CD4-positive, alpha-beta memory T cell (primary cell): ENCODE results near the gene KLRD1. TPM values are rescaled to one million over a fixed set of nuclear protein-coding genes. Genes with fewer than 3 reads are reported as not detected.
"Not testable (repeated sequence)": the region's sequence is repeated elsewhere in the genome, so short reads cannot be mapped to it uniquely, and the experiment has no call there.

Experiments used
- CTCF ChIA-PET: fragments of 350-600 bp; sonication (Branson Sonifier 250); formaldehyde crosslinking; loops from one replicate; lab custom pipeline; 2021; ENCODE audit warnings: inconsistent platforms; ENCODE audit not compliant: partially characterized antibody; lab: Charles Lee
- POLR2A ChIA-PET: fragments of 350-600 bp; sonication (Branson Sonifier 250); formaldehyde crosslinking; loops from one replicate; lab custom pipeline; 2021; ENCODE audit not compliant: partially characterized antibody; lab: Charles Lee
- DNase-seq, 5 donors: peaks; one replicate each; pipeline versions ENCODE4 v3.0.0 to v3.0.0-alpha.2; 2020 to 2022; ENCODE audit warnings: mixed read lengths in 1 of 5
- H3K27ac ChIP-seq: one replicate; pipeline ENCODE4 v1.7.0; 2013; ENCODE audit warnings: low read depth, low read length
- H3K27me3 ChIP-seq: 2 replicates; pipeline ENCODE4 v1.7.0; 2013; ENCODE audit warnings: mild to moderate bottlenecking, low read length, moderate library complexity; ENCODE audit not compliant: insufficient read depth
- H3K36me3 ChIP-seq: 2 replicates; pipeline ENCODE4 v1.7.0; 2013; ENCODE audit warnings: mild to moderate bottlenecking, low read length, moderate library complexity; ENCODE audit not compliant: insufficient read depth
- H3K4me1 ChIP-seq: 2 replicates; pipeline ENCODE4 v1.7.0; 2013; ENCODE audit warnings: mild to moderate bottlenecking, low read length, moderate library complexity; ENCODE audit not compliant: insufficient read depth
- H3K4me3 ChIP-seq, 2 donors: one replicate each; pipeline ENCODE4 v1.7.0; 2013; ENCODE audit warnings: low read length in 2 of 2, mild to moderate bottlenecking in 1 of 2
- H3K9me3 ChIP-seq, 2 donors: one replicate each; pipeline ENCODE4 v1.7.0; 2013; ENCODE audit warnings: low read length in 2 of 2, control low read depth in 1 of 2; ENCODE audit not compliant: control insufficient read depth in 1 of 2
- H3K27ac Mint-ChIP-seq, 7 donors: one replicate each; pipeline ENCODE4 v1.8.0; 2020 to 2021; ENCODE audit warnings: mixed read lengths in 7 of 7, mild to moderate bottlenecking in 6 of 7, inconsistent platforms in 3 of 7, moderate library complexity in 3 of 7
- H3K27me3 Mint-ChIP-seq, 2 donors: one replicate each; pipeline ENCODE4 v1.8.0; 2020 to 2021; ENCODE audit warnings: mixed read lengths in 2 of 2
- H3K36me3 Mint-ChIP-seq, 2 donors: one replicate each; pipeline ENCODE4 v1.8.0; 2020 to 2021; ENCODE audit warnings: mixed read lengths in 2 of 2, inconsistent platforms in 1 of 2, mild to moderate bottlenecking in 1 of 2
- H3K4me1 Mint-ChIP-seq, 4 donors: one replicate each; pipeline ENCODE4 v1.8.0; 2020 to 2021; ENCODE audit warnings: mixed read lengths in 4 of 4, mild to moderate bottlenecking in 1 of 4
- H3K4me3 Mint-ChIP-seq, 8 donors: one replicate each; pipeline ENCODE4 v1.8.0; 2020 to 2021; ENCODE audit warnings: mixed read lengths in 8 of 8, mild to moderate bottlenecking in 7 of 8, moderate library complexity in 6 of 8, inconsistent platforms in 3 of 8
- H3K9me3 Mint-ChIP-seq, 8 donors: one replicate each; pipeline ENCODE4 v1.8.0; 2020 to 2021; ENCODE audit warnings: mixed read lengths in 8 of 8, mild to moderate bottlenecking in 5 of 8, inconsistent platforms in 3 of 8, moderate library complexity in 1 of 8
- intact Hi-C: fragments of 100-400 bp; cut with micrococcal nuclease; formaldehyde crosslinking; loops from one replicate; pipeline ENCODE4 v1.15.1; 2023
- polyA plus RNA-seq, 2 donors: library from polyadenylated mRNA; unstranded; fragments of 300-500 nt; fragmentation: Illumina TruSeq; gene quantifications; one replicate each; pipeline ENCODE4 v1.2.3, GENCODE V29; 2021
- total RNA-seq, 2 experiments: library from RNA; stranded (reverse); gene quantifications; one replicate each; pipeline ENCODE4 v1.2.3, GENCODE V29; 2021

KLRD1 gene
- total and polyA plus RNA-seq, 4 experiments from 2014 or later, result 0.50 to 2.6 (median 0.71) TPM

DNA sequence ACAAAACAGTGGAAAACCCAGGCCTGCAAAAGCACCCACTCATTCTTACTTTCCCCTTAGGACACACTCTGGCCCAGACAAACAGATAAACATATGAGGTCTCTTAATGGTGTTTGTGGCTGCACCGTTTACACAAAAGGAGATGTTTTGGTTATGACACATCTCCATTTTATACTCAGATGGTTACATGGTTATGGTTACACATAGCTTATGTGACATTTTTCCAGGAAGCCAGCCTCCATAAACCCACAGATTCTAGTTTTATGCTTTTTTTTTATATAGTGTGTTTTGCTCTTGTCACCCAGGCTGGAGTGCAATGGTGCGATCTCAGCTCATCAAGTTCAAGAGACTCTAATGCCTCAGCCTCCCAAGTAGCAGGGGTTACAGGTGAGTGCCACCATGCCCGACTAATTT is 3.5 kb upstream of the KLRD1 start:
- ChIA-PET POLR2A (no interaction called here), CTCF (no interaction called here)
- H3K36me3 ChIP-seq, result no peaks in the 10 kb centered on the region
- no peak overlapping the region for H3K4me3 ChIP-seq
- no peaks in the 10 kb centered on the region for H3K27me3 ChIP-seq
- DNase-seq, result no peak
- no peaks in the 10 kb centered on the region for H3K4me1 ChIP-seq
- Mint-ChIP-seq H3K27ac (no peak overlapping the region), H3K27me3 (peaks cover 7 to 17% of the 10 kb centered on the region in 2 donors), H3K4me1 (peaks cover 0 to 8% (median 0%) of the 10 kb centered on the region in 4 donors), H3K9me3 (peaks cover 0 to 6% (median 0%) of the 10 kb centered on the region in 8 donors), H3K36me3 (no peaks in the 10 kb centered on the region), H3K4me3 (no peak overlapping the region)
- H3K9me3 ChIP-seq, result no peaks in the 10 kb centered on the region
- intact Hi-C loops, result no loop called here
- H3K27ac ChIP-seq, result no peak overlapping the region

DNA sequence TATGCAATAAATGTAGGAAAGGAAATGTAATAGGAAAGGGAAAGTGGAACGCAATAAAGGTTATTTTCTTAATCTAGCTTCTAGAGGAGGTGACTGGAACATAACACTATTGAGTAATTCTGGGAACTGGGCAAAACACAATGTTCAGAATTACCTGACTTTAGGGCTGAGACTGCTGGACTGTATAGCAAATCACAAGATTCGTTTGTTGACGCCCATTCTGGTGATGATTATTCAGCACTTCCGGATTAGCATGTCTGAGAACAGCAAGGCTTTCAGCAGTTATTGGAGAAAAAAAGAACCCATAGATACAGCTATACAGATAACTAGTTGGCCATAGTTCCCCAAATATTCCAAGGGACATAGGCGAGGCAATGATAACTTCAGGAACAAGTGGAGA is 2.3 kb upstream of the KLRD1 start:
- ChIA-PET CTCF (no interaction called here), POLR2A (no interaction called here)
- H3K27me3 Mint-ChIP-seq, result peaks cover 3 to 15% of the 10 kb centered on the region in 2 donors
- no peaks in the 10 kb centered on the region for H3K27me3 ChIP-seq
- H3K27ac ChIP-seq, result no peak overlapping the region
- no peaks in the 10 kb centered on the region for H3K9me3 ChIP-seq
- no peaks in the 10 kb centered on the region for H3K4me1 ChIP-seq
- no peak overlapping the region for H3K4me3 ChIP-seq
- no peak for DNase-seq
- no peaks in the 10 kb centered on the region for H3K36me3 Mint-ChIP-seq
- H3K36me3 ChIP-seq, result no peaks in the 10 kb centered on the region
- H3K9me3 Mint-ChIP-seq, result peaks cover 0 to 6% (median 0%) of the 10 kb centered on the region in 8 donors
- H3K27ac Mint-ChIP-seq, result no peak overlapping the region
- peaks cover 0 to 8% (median 0%) of the 10 kb centered on the region in 4 donors for H3K4me1 Mint-ChIP-seq
- peak overlapping the region in 2 of 8 donors; percentile 29 to 37 for H3K4me3 Mint-ChIP-seq
- intact Hi-C loops, result no loop called here

- H3K4me1 Mint-ChIP-seq, result no peaks in the 10 kb centered on the region
- no peaks in the 10 kb centered on the region for H3K36me3 Mint-ChIP-seq
- no peak overlapping the region for H3K4me3 Mint-ChIP-seq
- DNase-seq, result no peak
- Histone ChIP-seq H3K36me3 (no peaks in the 10 kb centered on the region), H3K27ac (no peak overlapping the region), H3K9me3 (no peaks in the 10 kb centered on the region), H3K27me3 (no peaks in the 10 kb centered on the region), H3K4me3 (no peak overlapping the region), H3K4me1 (no peaks in the 10 kb centered on the region)
- CTCF ChIA-PET, result no interaction called here
- POLR2A ChIA-PET, result no interaction called here
- peaks cover 3% of the 10 kb centered on the region in 2 donors for H3K27me3 Mint-ChIP-seq
- intact Hi-C loops, result no loop called here
- no peaks in the 10 kb centered on the region for H3K9me3 Mint-ChIP-seq
- no peak overlapping the region for H3K27ac Mint-ChIP-seq
Observed at GRCh38 chr12:10310926-10311720, 3.5 kb downstream of the KLRD1 start.

- no peak overlapping the region for H3K4me3 ChIP-seq
- H3K36me3 ChIP-seq, result no peaks in the 10 kb centered on the region
- H3K27me3 Mint-ChIP-seq, result peaks cover 6 to 10% of the 10 kb centered on the region in 2 donors
- no peaks in the 10 kb centered on the region for H3K27me3 ChIP-seq
- peaks cover 0 to 1% (median 0%) of the 10 kb centered on the region in 8 donors for H3K9me3 Mint-ChIP-seq
- H3K9me3 ChIP-seq, result no peaks in the 10 kb centered on the region
- H3K4me1 Mint-ChIP-seq, result peaks cover 0 to 5% (median 2%) of the 10 kb centered on the region in 4 donors
- no peak overlapping the region for H3K4me3 Mint-ChIP-seq
- no peak for DNase-seq
- H3K4me1 ChIP-seq, result no peaks in the 10 kb centered on the region
- intact Hi-C loops, result no loop called here
- no peak overlapping the region for H3K27ac ChIP-seq
- ChIA-PET POLR2A (no interaction called here), CTCF (no interaction called here)
- H3K27ac Mint-ChIP-seq, result no peak overlapping the region
- H3K36me3 Mint-ChIP-seq, result no peaks in the 10 kb centered on the region
Observed at GRCh38 chr12:10319388-10319787, 11.7 kb downstream of the KLRD1 start.

DNA sequence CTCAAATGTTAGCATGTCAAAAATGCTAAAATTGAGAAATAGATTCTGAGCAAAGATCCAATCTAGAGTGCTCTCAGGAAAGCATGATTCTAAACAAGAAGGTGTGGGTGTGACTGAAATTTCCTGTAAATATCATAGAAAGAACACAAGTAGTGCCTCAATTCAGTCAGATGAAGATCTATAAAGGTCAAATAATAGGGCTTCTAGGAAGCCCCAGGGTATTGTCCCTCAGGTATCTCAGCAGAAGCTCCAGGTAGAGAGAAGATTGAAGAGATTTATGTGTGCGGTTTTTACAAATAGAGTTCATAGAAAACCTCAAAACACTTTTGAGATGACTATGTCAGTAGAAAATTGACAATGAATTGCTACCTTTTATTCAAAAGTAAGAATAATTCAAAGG is 13.0 kb downstream of the KLRD1 start:
- no peak for DNase-seq
- ChIA-PET CTCF (interaction anchor here (1.6 kb wide), 1 partner anchor 10 kb away, joined by 7 read pairs; no protein-coding TSS in a partner anchor), POLR2A (no interaction called here)
- no peaks in the 10 kb centered on the region for H3K4me1 ChIP-seq
- H3K27me3 Mint-ChIP-seq, result peaks cover 5 to 8% of the 10 kb centered on the region in 2 donors
- H3K4me1 Mint-ChIP-seq, result peaks cover 0 to 5% (median 2%) of the 10 kb centered on the region in 4 donors
- H3K4me3 ChIP-seq, result no peak overlapping the region
- no peaks in the 10 kb centered on the region for H3K36me3 ChIP-seq
- intact Hi-C loops, result no loop called here
- no peak overlapping the region for H3K27ac Mint-ChIP-seq
- peaks cover 0 to 2% (median 0%) of the 10 kb centered on the region in 8 donors for H3K9me3 Mint-ChIP-seq
- no peaks in the 10 kb centered on the region for H3K9me3 ChIP-seq
- no peak overlapping the region for H3K4me3 Mint-ChIP-seq
- H3K27me3 ChIP-seq, result no peaks in the 10 kb centered on the region
- H3K36me3 Mint-ChIP-seq, result no peaks in the 10 kb centered on the region
- no peak overlapping the region for H3K27ac ChIP-seq

DNA sequence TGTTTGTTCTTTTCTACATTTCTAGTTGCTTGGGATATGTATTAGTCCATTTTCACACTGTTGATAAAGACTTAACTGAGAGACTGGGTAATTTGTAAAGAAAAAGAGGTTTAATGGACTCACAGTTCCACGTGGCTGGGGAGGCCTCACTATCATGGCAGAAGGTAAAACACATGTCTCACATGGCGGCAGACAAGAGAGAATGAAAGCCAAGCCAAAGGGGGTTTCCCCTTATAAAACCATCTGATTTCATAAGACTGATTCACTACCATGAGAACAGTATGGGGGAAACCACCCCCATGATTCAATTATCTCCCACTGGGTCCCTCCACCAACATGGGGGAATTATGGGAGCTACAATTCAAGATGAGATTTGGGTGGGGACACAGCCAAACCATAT is 21.0 kb downstream of the KLRD1 start:
- H3K27me3 Mint-ChIP-seq, H3K4me3 ChIP-seq, H3K36me3 ChIP-seq, H3K27me3 ChIP-seq, intact Hi-C loops, H3K4me3 Mint-ChIP-seq, H3K9me3 ChIP-seq, H3K4me1 ChIP-seq, H3K36me3 Mint-ChIP-seq, H3K9me3 Mint-ChIP-seq, H3K27ac ChIP-seq, H3K4me1 Mint-ChIP-seq, H3K27ac Mint-ChIP-seq, CTCF ChIA-PET, POLR2A ChIA-PET: not testable (repeated sequence)
- DNase-seq, result peak in 1 of 5 donors; percentile 35

- Histone ChIP-seq H3K9me3 (no peaks in the 10 kb centered on the region), H3K27ac (no peak overlapping the region), H3K4me1 (no peaks in the 10 kb centered on the region), H3K27me3 (no peaks in the 10 kb centered on the region), H3K4me3 (no peak overlapping the region), H3K36me3 (no peaks in the 10 kb centered on the region)
- Mint-ChIP-seq H3K36me3 (no peaks in the 10 kb centered on the region), H3K9me3 (peaks cover 0 to 4% (median 0%) of the 10 kb centered on the region in 8 donors), H3K27me3 (peaks cover 0 to 4% of the 10 kb centered on the region in 2 donors), H3K4me1 (no peaks in the 10 kb centered on the region), H3K27ac (no peak overlapping the region), H3K4me3 (no peak overlapping the region)
- intact Hi-C loops, result loop anchor here (1.0 to 5.0 kb wide), 4 partner anchors 94 to 1156 kb away; partner anchors contain the start of gene STYK1
- peak in 4 of 5 donors; percentile 14 to 20 (median 18) for DNase-seq
- CTCF ChIA-PET, result interaction anchor here (0.9 to 2.5 kb wide), 4 partner anchors 226 to 232 kb away, joined by 3 to 8 read pairs (median 6); no protein-coding TSS in a partner anchor
- POLR2A ChIA-PET, result no interaction called here
Observed at GRCh38 chr12:10331642-10332239, 24.1 kb downstream of the KLRD1 start.
